Tibial nerve (tissue), 4 donors: ENCODE results near the gene COQ10B. TPM values are rescaled to one million over a fixed set of nuclear protein-coding genes. Genes with fewer than 3 reads are reported as not detected.

ENCODE experiments used
- DNase-seq, 2 donors: peaks; one replicate each; pipeline ENCODE4 v3.0.0-alpha.2; 2019; ENCODE audit warnings: low spot score in 2 of 2
- H3K27ac ChIP-seq, 4 donors: fragments of 200-600 bp; sonication (generic) in 3 of 4; one replicate each; pipeline ENCODE4 v1.5.1; 2017 to 2019; ENCODE audit warnings: mild to moderate bottlenecking in 1 of 4
- H3K27me3 ChIP-seq, 2 donors: fragments of 200-600 bp; sonication (generic) in 1 of 2; one replicate each; pipeline versions ENCODE4 v1.5.1 to v1.6.0; 2017 to 2019
- H3K36me3 ChIP-seq, 3 donors: fragments of 200-600 bp; sonication (generic); one replicate each; pipeline ENCODE4 v1.5.1; 2018 to 2019
- H3K4me1 ChIP-seq, 4 donors: fragments of 200-600 bp; sonication (generic) in 3 of 4; one replicate each; pipeline ENCODE4 v1.5.1; 2017 to 2019
- H3K4me3 ChIP-seq, 4 donors: fragments of 200-600 bp; sonication (generic) in 3 of 4; one replicate each; pipeline ENCODE4 v1.5.1; 2017 to 2019; ENCODE audit warnings: mild to moderate bottlenecking in 1 of 4, moderate library complexity in 1 of 4
- H3K9me3 ChIP-seq, 4 donors: fragments of 200-600 bp; sonication (generic) in 3 of 4; one replicate each; pipeline ENCODE4 v1.5.1; 2017 to 2019
- EP300 ChIP-seq, 2 donors: sonication (generic); formaldehyde crosslinking; IDR thresholded peaks; one replicate each; pipeline ENCODE4 v1.6.1; 2017; ENCODE audit warnings: antibody characterized with exemption in 2 of 2, mild to moderate bottlenecking in 1 of 2
- POLR2A ChIP-seq, 2 donors: fragments of 450-650 bp; IDR thresholded peaks; one replicate each; pipeline ENCODE4 v1.6.1; 2017; ENCODE audit warnings: antibody characterized with exemption in 2 of 2, mild to moderate bottlenecking in 2 of 2, moderate library complexity in 2 of 2
- WGBS, 2 donors: methylation state at CpG; one replicate each; pipeline ENCODE4 v1.1.5; 2018; 5-methylcytosine and 5-hydroxymethylcytosine counted together
- total RNA-seq, 4 donors: library from RNA; depleted of rRNA; stranded (reverse); fragments of >200 nt; gene quantifications; one replicate each; pipeline ENCODE4 v1.1.0, GENCODE V29; 2016
- TF ChIP-seq, protein P1 (sequence below), 5 experiments: fragments of 200-600 bp in 3 of 5; fragments of 450-650 bp in 2 of 5; sonication (generic) in 3 of 5; IDR thresholded peaks; one replicate each; pipeline ENCODE4 v1.5.1; 2016 to 2019; ENCODE audit warnings: antibody characterized with exemption in 5 of 5, mild to moderate bottlenecking in 3 of 5, moderate library complexity in 2 of 5

Gene COQ10B
- total RNA-seq, 4 donors from 2014 or later, result 17.8 to 21.0 (median 19.1) TPM

DNA sequence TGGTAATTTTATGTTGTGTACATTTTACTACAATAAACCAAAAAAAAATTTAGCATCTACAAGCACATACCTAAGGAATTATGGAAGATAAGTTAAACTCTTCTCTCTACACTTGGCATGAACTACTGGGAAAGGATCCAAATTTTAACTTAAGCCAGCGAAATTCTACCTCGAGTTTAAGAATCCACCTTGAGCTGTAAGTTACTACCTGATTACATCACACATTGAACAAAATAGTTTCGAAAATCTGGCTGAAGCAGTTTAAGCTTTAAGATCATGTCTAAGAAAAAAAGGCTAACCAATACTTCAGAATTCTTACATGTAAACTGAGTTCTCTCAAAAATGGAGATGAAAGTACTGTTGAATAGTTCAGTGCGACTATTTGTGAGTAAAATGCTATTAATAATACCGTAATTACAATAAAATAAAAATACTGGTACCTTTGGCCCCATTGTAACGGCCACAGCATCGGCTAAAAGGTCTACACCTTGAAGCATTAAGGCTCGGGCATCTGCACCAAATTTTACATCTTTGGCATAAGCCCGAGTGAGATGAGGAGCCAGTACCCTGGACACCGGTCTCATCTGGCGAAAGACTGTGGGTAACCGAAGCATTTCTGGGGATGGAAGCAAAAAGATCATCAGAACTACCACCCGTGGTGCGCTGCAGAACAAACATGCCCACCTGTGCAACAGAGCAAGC lies 45.0 kb downstream of the COQ10B start:
- H3K27me3 ChIP-seq, result no peaks in the 10 kb centered on the region
- no peaks in the 10 kb centered on the region for H3K9me3 ChIP-seq
- peaks cover 0 to 60% (median 29%) of the 10 kb centered on the region in 4 donors for H3K4me1 ChIP-seq
- DNase-seq, result no peak
- H3K36me3 ChIP-seq, result peaks cover 0 to 37% (median 17%) of the 10 kb centered on the region in 3 donors
- no peak for TF ChIP-seq POLR2A (IDR thresholded peaks at IDR 0.05)
- TF ChIP-seq, protein P1, sequence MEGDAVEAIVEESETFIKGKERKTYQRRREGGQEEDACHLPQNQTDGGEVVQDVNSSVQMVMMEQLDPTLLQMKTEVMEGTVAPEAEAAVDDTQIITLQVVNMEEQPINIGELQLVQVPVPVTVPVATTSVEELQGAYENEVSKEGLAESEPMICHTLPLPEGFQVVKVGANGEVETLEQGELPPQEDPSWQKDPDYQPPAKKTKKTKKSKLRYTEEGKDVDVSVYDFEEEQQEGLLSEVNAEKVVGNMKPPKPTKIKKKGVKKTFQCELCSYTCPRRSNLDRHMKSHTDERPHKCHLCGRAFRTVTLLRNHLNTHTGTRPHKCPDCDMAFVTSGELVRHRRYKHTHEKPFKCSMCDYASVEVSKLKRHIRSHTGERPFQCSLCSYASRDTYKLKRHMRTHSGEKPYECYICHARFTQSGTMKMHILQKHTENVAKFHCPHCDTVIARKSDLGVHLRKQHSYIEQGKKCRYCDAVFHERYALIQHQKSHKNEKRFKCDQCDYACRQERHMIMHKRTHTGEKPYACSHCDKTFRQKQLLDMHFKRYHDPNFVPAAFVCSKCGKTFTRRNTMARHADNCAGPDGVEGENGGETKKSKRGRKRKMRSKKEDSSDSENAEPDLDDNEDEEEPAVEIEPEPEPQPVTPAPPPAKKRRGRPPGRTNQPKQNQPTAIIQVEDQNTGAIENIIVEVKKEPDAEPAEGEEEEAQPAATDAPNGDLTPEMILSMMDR (IDR thresholded peaks at IDR 0.05), result no peak
- no peak for TF ChIP-seq EP300 (IDR thresholded peaks at IDR 0.05)
- H3K27ac ChIP-seq, result peak overlapping the region; percentile 95 to 100 (median 98)
- 11% methylated on average over 12 to 14 of the region's 14 CpGs for WGBS, 2 donors
- peak overlapping the region; percentile 84 to 97 (median 92) for H3K4me3 ChIP-seq

DNA sequence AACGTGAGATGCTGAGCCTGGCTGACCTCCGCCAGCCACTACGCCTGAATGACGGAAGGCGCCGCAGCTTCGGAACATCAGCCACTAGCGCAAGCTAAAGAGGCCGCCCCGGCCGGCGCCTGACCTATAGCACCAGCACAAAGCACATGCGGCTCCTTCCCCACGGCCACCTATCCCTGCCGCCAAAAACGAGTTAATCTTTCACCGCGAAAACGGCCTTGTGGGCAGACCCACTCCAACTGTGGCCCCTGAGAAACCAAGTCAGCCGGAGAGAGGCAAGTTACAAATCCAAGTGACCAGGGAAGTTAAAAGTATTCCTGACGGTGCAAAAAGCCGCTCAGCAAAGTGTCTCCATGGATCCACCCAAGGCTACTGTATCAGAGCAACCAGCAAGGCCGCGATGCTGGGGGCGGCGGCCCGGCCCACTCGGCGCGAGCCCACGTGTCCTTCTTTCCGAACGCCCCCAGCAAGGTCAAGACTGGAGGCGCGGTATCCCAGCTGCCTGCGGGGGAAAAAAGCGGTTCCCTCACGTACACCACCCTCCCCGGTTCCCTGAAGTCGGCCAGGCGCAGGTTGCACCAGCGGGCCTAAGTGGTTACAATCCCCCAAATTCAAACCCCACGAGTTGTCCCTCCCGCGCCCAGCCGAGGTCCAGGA lies 45.7 kb downstream of the COQ10B start:
- TF ChIP-seq POLR2A (IDR thresholded peaks at IDR 0.05), result no peak
- TF ChIP-seq, protein P1 (IDR thresholded peaks at IDR 0.05), result no peak
- no peak for TF ChIP-seq EP300 (IDR thresholded peaks at IDR 0.05)
- Histone ChIP-seq H3K27me3 (no peaks in the 10 kb centered on the region), H3K9me3 (no peaks in the 10 kb centered on the region), H3K36me3 (peaks cover 0 to 37% (median 17%) of the 10 kb centered on the region in 3 donors), H3K27ac (peak overlapping the region; percentile 95 to 100 (median 98)), H3K4me3 (peak overlapping the region; percentile 84 to 97 (median 92)), H3K4me1 (peaks cover 0 to 60% (median 29%) of the 10 kb centered on the region in 4 donors)
- 0% methylated on average over 13 to 37 of the region's 46 CpGs for WGBS, 2 donors
- DNase-seq, result peak; percentile 25 to 32

DNA sequence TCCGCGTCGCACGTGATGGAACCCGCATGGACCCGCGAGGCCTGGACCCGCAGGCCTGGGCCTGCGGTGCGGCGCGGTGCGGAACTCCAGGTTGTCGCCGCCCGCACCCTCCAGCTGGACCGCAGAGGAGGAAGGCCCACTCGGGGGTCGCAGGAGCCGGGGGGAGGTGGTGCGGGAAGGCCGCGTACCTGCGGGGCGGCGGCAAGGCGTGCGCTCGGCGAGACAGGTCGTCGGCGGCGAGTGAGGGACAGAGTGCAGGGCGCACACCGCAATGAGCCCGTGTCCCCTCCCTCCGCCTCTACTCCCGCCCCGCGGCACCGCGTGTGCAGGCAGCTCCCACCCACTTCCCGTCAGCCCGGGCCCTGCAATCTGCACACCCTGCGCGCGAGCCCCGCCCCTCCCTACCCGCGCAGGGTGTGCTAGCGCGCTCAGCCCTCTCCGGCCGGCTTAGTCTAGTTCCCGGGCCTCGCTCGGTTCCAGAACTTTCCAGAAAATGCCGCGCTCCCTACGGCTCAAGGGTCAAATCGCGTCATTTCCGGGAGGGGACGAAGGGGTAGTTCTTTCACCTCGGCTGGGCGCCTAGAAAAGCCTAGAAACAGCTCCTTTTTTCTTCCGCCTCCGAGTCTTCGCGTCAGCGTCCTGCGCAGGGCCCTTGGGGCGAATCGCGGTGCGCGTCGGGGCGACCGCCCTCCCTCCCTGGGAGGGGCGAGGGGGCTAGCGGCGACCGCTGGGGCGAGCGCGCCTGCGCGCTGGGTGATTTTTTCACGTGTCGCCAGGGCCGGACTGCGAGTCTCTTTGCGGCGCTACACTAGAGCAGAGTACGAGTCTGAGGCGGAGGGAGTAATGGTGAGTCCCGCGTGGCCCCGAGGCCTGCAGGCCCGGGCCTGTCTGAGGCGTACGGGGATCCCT lies 46.5 kb downstream of the COQ10B start, which contains the start of the genes HSPD1 and HSPE1:
HSPD1 (minus strand) TSS at position 247 of the 909 bp plus-strand sequence. CDS start 992 bp downstream, outside the sequence.
HSPE1 (plus strand) TSS at position 786 of the 909 bp plus-strand sequence; CDS start at position 844, 58 bp downstream.
- Histone ChIP-seq H3K9me3 (no peaks in the 10 kb centered on the region), H3K27ac (peak within 1 kb of the TSS; percentile 95 to 100 (median 98)), H3K4me3 (peak within 1 kb of the TSS; percentile 84 to 97 (median 92)), H3K4me1 (peaks cover 0 to 60% (median 29%) of the 10 kb centered on the region in 4 donors), H3K36me3 (peaks cover 0 to 37% (median 11%) of the 10 kb centered on the region in 3 donors), H3K27me3 (no peaks in the 10 kb centered on the region)
- DNase-seq, result peak; percentile 95 to 98
- WGBS, 2 donors, result 0 to 1% methylated on average over 28 to 42 of the region's 104 CpGs
- TF ChIP-seq, protein P1 (IDR thresholded peaks at IDR 0.05), result peak in 2 of 5 experiments; percentile 41 to 46
- peak; percentile 98 for TF ChIP-seq POLR2A (IDR thresholded peaks at IDR 0.05)
- peak; percentile 99 to 100 for TF ChIP-seq EP300 (IDR thresholded peaks at IDR 0.05)

DNA sequence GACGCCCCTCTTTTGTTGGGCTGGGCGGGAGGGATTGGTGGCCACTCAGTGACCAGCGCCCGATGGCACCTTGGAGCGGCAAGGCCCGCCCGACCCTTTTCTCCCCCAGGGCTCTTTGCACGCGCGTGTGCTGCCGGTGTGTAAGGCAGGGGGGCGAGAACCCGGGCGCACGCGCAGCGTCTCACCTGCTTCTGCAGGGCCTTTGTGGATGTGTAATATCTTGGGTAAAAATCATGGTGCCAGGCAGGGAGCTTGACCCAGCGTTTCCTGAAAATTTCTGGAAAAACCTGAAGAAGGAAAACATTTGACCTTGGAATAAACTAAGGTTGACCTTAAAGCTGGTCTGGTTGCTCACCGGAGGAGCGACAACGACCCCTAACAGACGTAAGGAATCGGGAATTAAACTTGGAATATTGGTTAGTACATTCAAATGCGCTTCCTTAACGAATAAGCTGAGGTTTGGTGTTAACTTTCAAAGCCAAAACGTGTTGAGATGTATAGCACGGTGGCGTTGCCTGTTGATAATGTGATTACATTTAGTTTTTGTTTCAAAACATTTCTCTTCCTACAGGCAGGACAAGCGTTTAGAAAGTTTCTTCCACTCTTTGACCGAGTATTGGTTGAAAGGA lies 47.3 kb downstream of the COQ10B start:
- no peak for DNase-seq
- 0% methylated on average over 19 to 20 of the region's 30 CpGs for WGBS, 2 donors
- Histone ChIP-seq H3K4me1 (peaks cover 0 to 57% (median 29%) of the 10 kb centered on the region in 4 donors), H3K4me3 (peak overlapping the region; percentile 75 to 94 (median 87)), H3K9me3 (no peaks in the 10 kb centered on the region), H3K27ac (peak overlapping the region; percentile 95 to 100 (median 98)), H3K36me3 (peaks cover 0 to 32% (median 8%) of the 10 kb centered on the region in 3 donors), H3K27me3 (no peaks in the 10 kb centered on the region)
- no peak for TF ChIP-seq EP300 (IDR thresholded peaks at IDR 0.05)
- TF ChIP-seq, protein P1 (IDR thresholded peaks at IDR 0.05), result no peak
- TF ChIP-seq POLR2A (IDR thresholded peaks at IDR 0.05), result no peak
